Testis (tissue), 3 donors: ENCODE results near the gene SLC38A2. TPM values are rescaled to one million over a fixed set of nuclear protein-coding genes. Genes with fewer than 3 reads are reported as not detected.

Experiments
- DNase-seq: peaks from one replicate; pipeline ENCODE4 v3.0.0-alpha.2; 2019
- H3K27ac ChIP-seq, 2 donors: fragments of 200-600 bp; sonication (generic); one replicate each; pipeline ENCODE4 v1.5.1; 2019
- H3K27me3 ChIP-seq: fragments of 200-600 bp; sonication (generic); one replicate; pipeline ENCODE4 v1.5.1; 2019
- H3K36me3 ChIP-seq: fragments of 200-600 bp; sonication (generic); one replicate; pipeline ENCODE4 v1.5.1; 2017; ENCODE audit warnings: low read depth; ENCODE audit errors: missing control alignments
- H3K4me1 ChIP-seq: fragments of 200-600 bp; sonication (generic); one replicate; pipeline ENCODE4 v1.5.1; 2019
- H3K4me3 ChIP-seq, 2 donors: fragments of 200-600 bp; sonication (generic); one replicate each; pipeline ENCODE4 v1.5.1; 2017 to 2019
- H3K9me3 ChIP-seq: fragments of 200-600 bp; sonication (generic); one replicate; pipeline ENCODE4 v1.5.1; 2017
- CTCF ChIP-seq, 3 experiments: fragments of 450-650 bp in 2 of 3; fragments of 200-600 bp in 1 of 3; sonication (generic) in 1 of 3; IDR thresholded peaks; one replicate each; pipeline ENCODE4 v1.5.1; 2016 to 2019; ENCODE audit warnings: antibody characterized with exemption in 3 of 3, mild to moderate bottlenecking in 2 of 3, moderate library complexity in 1 of 3
- POLR2A ChIP-seq: fragments of 450-650 bp; IDR thresholded peaks from one replicate; pipeline ENCODE4 v1.6.1; 2017; ENCODE audit warnings: antibody characterized with exemption, mild to moderate bottlenecking, moderate library complexity
- WGBS, 2 donors: methylation state at CpG; one replicate each; pipeline ENCODE4 v1.1.5; 2018; 5-methylcytosine and 5-hydroxymethylcytosine counted together
- intact Hi-C: fragments of 100-400 bp; cut with DNase I; formaldehyde crosslinking; loops from one replicate; pipeline ENCODE4 v1.15.1; 2023; ENCODE audit warnings: low total_unique reads
- polyA plus RNA-seq: library from polyadenylated mRNA; stranded (reverse); fragments of 350-450 nt; fragmentation: Illumina TruSeq; extraction: RNeasy Lipid Tissue Mini Kit (QIAGEN cat#74804); gene quantifications from one replicate; pipeline ENCODE4 v1.2.3, GENCODE V29; 2014; ENCODE audit warnings: low read depth, low replicate concordance; ENCODE audit not compliant: insufficient read depth
- total RNA-seq, 2 donors: library from RNA; depleted of rRNA; stranded (reverse); fragments of >200 nt; gene quantifications; one replicate each; pipeline ENCODE4 v1.2.3, GENCODE V29; 2016

SLC38A2 gene
- total and polyA plus RNA-seq, 3 donors from 2014 or later = 56.4 to 220 (median 151) TPM

DNA sequence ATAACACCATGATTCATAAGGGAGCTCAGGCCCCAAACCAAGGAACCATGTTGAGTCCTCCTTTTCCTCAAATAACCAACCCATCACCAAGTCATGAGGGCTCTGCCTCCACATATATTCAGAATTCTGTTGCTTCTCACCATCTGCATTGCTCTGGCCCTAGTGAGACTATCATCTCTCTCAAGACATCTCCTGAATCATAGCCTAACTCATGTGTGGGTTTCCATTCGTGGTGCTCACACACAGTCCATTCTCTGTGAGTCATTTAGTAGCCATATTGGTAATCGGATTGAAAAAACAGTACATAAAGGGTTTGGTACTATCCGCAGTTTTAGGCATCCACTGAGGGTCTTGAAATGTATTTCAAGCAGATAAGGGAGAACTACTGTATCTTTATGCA lies 5.1 kb upstream of the SLC38A2 start:
- H3K4me1 ChIP-seq = peaks cover 13% of the 10 kb centered on the region
- 87 to 92% methylated on average over 3 of the region's 3 CpGs for WGBS, 2 donors
- no peaks in the 10 kb centered on the region for H3K36me3 ChIP-seq
- DNase-seq = no peak
- H3K9me3 ChIP-seq = no peaks in the 10 kb centered on the region
- H3K27me3 ChIP-seq = no peaks in the 10 kb centered on the region
- TF ChIP-seq CTCF (IDR thresholded peaks at IDR 0.05) (no peak), POLR2A (no peak)
- H3K27ac ChIP-seq = no peak overlapping the region
- H3K4me3 ChIP-seq = no peak overlapping the region
- intact Hi-C loops = loop anchor here (10.0 kb wide), 1 partner anchor 287 kb away; no protein-coding TSS in a partner anchor

- H3K4me1 ChIP-seq = peaks cover 6% of the 10 kb centered on the region
- no peaks in the 10 kb centered on the region for H3K9me3 ChIP-seq
- intact Hi-C loops = loop anchor here (10.0 kb wide), 1 partner anchor 288 kb away; no protein-coding TSS in a partner anchor
- H3K4me3 ChIP-seq = no peak overlapping the region
- no peak for TF ChIP-seq CTCF (IDR thresholded peaks at IDR 0.05)
- TF ChIP-seq POLR2A = no peak
- 96 to 100% methylated on average over 1 of the region's 1 CpG for WGBS, 2 donors
- H3K36me3 ChIP-seq = no peaks in the 10 kb centered on the region
- no peaks in the 10 kb centered on the region for H3K27me3 ChIP-seq
- no peak overlapping the region for H3K27ac ChIP-seq
- no peak for DNase-seq
Measured at GRCh38 chr12:46376579-46376978, 4.0 kb upstream of the SLC38A2 start.

GRCh38 chr12:46374711-46375110 lies 2.1 kb upstream of the SLC38A2 start:
- DNase-seq = no peak
- Histone ChIP-seq H3K9me3 (no peaks in the 10 kb centered on the region), H3K27ac (no peak overlapping the region), H3K4me1 (peaks cover 10% of the 10 kb centered on the region), H3K27me3 (no peaks in the 10 kb centered on the region), H3K4me3 (no peak overlapping the region), H3K36me3 (no peaks in the 10 kb centered on the region)
- intact Hi-C loops = loop anchor here (10.0 kb wide), 1 partner anchor 290 kb away; no protein-coding TSS in a partner anchor
- 77 to 89% methylated on average over 4 of the region's 4 CpGs for WGBS, 2 donors
- TF ChIP-seq CTCF (IDR thresholded peaks at IDR 0.05) (no peak), POLR2A (no peak)

DNA sequence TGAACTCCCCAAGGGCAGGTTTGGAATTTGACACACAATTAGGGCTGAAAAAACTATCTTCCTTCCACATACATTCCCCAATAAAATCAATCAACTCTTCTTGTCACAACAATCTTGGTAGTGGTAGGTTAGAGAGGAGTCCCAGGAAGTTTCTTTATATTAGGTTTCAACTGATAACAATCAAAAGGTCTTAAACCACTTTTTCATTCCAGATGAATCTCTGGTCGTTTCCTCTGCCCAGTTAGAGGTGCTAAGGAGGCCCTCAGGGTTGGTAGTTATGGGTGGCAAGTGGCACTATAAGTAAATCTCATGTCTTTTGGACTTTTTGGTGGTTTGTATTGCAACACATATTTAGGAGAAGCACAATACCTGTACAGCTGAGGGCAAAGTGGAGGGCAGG lies 1.7 kb upstream of the SLC38A2 start:
- Histone ChIP-seq H3K27ac (no peak overlapping the region), H3K4me3 (no peak overlapping the region), H3K36me3 (no peaks in the 10 kb centered on the region), H3K4me1 (peaks cover 13% of the 10 kb centered on the region), H3K9me3 (no peaks in the 10 kb centered on the region), H3K27me3 (no peaks in the 10 kb centered on the region)
- DNase-seq = no peak
- TF ChIP-seq POLR2A (no peak), CTCF (IDR thresholded peaks at IDR 0.05) (no peak)
- WGBS, 2 donors = 40 to 54% methylated on average over 1 of the region's 1 CpG
- intact Hi-C loops = loop anchor here (10.0 kb wide), 1 partner anchor 290 kb away; no protein-coding TSS in a partner anchor
